ENCODE results near the gene ACTC1. TPM values are rescaled to one million over a fixed set of nuclear protein-coding genes. Genes with fewer than 3 reads are reported as not detected.

The ACTC1 gene
- total and polyA plus RNA-seq, 2 experiments from 2014 or later, result 26.2 to 35.9 TPM

DNA sequence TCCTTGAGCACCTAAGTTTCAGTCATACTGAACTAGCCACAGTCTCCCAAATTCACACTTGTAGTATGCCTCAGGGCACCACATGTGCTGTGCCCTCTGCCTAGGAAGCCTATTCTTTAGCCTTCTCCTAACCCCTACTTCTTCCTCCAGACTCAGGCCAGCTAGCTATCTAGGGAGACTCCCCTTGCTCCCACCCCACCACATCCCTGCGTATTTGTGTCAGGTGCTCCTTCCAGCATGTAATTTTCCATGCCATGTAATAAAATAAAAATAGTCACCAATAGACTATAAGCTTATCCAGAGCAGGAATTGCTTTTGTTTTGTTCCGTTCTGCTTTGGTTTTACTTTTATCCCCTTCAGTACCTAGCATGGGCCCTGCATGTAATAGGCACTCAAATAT, 25.6 kb downstream of the ACTC1 start:
- Mint-ChIP-seq H3K36me3 (ENCODE audit: low read depth) (no peaks in the 10 kb centered on the region), H3K9me3 (no peaks in the 10 kb centered on the region), H3K27me3 (ENCODE audit: insufficient read depth, low read depth, poor library complexity) (no peaks in the 10 kb centered on the region), H3K4me3 (no peak overlapping the region), H3K27ac (no peak overlapping the region), H3K4me1 (peaks cover 15% of the 10 kb centered on the region)
- Histone ChIP-seq H3K4me2 (no peak overlapping the region), H3K9me2 (ENCODE audit: insufficient read depth) (no peaks in the 10 kb centered on the region; the same call in 1 of the 2 replicates), H3K4me3 (no peak overlapping the region), H3K4me1 (ENCODE audit: insufficient read depth) (peaks cover 6% of the 10 kb centered on the region; the same call in 1 of the 2 replicates), H2AFZ (0 out of 2 replicates have a peak overlapping the region, but pooled peaks have one; percentile 38), H3K27ac (ENCODE audit: low read depth) (no peak overlapping the region), H3K27me3 (ENCODE audit: insufficient read depth) (no peaks in the 10 kb centered on the region), H3F3A (replicated peaks; ENCODE audit: low read depth) (no peaks in the 10 kb centered on the region), H3K36me3 (ENCODE audit: insufficient read depth) (no peaks in the 10 kb centered on the region), H4K20me1 (replicated peaks; ENCODE audit: insufficient read depth) (no peaks in the 10 kb centered on the region), H3K79me2 (replicated peaks; ENCODE audit: insufficient read depth) (no peaks in the 10 kb centered on the region)
- DNase-seq (ENCODE audit: low spot score) (no peak), ATAC-seq (no peak)
- TF ChIP-seq, protein P1, sequence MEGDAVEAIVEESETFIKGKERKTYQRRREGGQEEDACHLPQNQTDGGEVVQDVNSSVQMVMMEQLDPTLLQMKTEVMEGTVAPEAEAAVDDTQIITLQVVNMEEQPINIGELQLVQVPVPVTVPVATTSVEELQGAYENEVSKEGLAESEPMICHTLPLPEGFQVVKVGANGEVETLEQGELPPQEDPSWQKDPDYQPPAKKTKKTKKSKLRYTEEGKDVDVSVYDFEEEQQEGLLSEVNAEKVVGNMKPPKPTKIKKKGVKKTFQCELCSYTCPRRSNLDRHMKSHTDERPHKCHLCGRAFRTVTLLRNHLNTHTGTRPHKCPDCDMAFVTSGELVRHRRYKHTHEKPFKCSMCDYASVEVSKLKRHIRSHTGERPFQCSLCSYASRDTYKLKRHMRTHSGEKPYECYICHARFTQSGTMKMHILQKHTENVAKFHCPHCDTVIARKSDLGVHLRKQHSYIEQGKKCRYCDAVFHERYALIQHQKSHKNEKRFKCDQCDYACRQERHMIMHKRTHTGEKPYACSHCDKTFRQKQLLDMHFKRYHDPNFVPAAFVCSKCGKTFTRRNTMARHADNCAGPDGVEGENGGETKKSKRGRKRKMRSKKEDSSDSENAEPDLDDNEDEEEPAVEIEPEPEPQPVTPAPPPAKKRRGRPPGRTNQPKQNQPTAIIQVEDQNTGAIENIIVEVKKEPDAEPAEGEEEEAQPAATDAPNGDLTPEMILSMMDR (conservative IDR thresholded peaks at IDR 0.05; ENCODE audit: low read depth in 2 of 2), result no peak

DNA sequence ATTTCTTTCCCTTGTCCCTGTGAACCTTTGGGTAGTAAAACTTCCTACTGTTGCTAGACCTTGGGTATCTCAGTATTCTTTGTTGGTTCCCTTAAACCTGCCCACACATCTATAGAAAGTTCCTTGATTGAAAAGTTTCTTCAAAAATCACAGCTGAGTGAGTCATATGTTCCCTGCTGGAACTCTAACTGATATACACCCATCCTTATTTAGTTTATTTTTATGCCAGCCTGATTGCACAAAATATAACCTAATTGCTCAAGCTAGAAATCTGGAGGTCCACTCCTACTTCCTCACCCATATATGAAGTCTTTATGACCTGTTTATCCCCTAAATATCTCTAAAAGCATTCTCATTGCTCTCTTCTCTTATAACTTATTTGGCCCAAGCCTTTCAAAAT, 26.8 kb downstream of the ACTC1 start:
- no peaks in the 10 kb centered on the region for H3K36me3 ChIP-seq (ENCODE audit: insufficient read depth)
- Mint-ChIP-seq H3K36me3 (ENCODE audit: low read depth) (no peaks in the 10 kb centered on the region), H3K27ac (no peak overlapping the region), H3K4me1 (peaks cover 10% of the 10 kb centered on the region), H3K4me3 (no peak overlapping the region), H3K9me3 (no peaks in the 10 kb centered on the region), H3K27me3 (ENCODE audit: insufficient read depth, low read depth, poor library complexity) (no peaks in the 10 kb centered on the region)
- TF ChIP-seq, protein P2, sequence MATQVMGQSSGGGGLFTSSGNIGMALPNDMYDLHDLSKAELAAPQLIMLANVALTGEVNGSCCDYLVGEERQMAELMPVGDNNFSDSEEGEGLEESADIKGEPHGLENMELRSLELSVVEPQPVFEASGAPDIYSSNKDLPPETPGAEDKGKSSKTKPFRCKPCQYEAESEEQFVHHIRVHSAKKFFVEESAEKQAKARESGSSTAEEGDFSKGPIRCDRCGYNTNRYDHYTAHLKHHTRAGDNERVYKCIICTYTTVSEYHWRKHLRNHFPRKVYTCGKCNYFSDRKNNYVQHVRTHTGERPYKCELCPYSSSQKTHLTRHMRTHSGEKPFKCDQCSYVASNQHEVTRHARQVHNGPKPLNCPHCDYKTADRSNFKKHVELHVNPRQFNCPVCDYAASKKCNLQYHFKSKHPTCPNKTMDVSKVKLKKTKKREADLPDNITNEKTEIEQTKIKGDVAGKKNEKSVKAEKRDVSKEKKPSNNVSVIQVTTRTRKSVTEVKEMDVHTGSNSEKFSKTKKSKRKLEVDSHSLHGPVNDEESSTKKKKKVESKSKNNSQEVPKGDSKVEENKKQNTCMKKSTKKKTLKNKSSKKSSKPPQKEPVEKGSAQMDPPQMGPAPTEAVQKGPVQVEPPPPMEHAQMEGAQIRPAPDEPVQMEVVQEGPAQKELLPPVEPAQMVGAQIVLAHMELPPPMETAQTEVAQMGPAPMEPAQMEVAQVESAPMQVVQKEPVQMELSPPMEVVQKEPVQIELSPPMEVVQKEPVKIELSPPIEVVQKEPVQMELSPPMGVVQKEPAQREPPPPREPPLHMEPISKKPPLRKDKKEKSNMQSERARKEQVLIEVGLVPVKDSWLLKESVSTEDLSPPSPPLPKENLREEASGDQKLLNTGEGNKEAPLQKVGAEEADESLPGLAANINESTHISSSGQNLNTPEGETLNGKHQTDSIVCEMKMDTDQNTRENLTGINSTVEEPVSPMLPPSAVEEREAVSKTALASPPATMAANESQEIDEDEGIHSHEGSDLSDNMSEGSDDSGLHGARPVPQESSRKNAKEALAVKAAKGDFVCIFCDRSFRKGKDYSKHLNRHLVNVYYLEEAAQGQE (IDR thresholded peaks at IDR 0.05; ENCODE audit: unreplicated experiment), result no peak
- TF ChIP-seq, protein P3, sequence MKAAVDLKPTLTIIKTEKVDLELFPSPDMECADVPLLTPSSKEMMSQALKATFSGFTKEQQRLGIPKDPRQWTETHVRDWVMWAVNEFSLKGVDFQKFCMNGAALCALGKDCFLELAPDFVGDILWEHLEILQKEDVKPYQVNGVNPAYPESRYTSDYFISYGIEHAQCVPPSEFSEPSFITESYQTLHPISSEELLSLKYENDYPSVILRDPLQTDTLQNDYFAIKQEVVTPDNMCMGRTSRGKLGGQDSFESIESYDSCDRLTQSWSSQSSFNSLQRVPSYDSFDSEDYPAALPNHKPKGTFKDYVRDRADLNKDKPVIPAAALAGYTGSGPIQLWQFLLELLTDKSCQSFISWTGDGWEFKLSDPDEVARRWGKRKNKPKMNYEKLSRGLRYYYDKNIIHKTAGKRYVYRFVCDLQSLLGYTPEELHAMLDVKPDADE (IDR thresholded peaks at IDR 0.05), result no peak
- no peaks in the 10 kb centered on the region for H3F3A ChIP-seq (replicated peaks; ENCODE audit: low read depth)
- no peak for ATAC-seq
- no peaks in the 10 kb centered on the region for H3K4me1 ChIP-seq (ENCODE audit: insufficient read depth)
- H2AFZ ChIP-seq, result no peak overlapping the region
- no peak overlapping the region for H3K4me3 ChIP-seq
- no peaks in the 10 kb centered on the region for H4K20me1 ChIP-seq (replicated peaks; ENCODE audit: insufficient read depth)
- no peaks in the 10 kb centered on the region; the same call in 1 of the 2 replicates for H3K9me2 ChIP-seq (ENCODE audit: insufficient read depth)
- no peak overlapping the region for H3K27ac ChIP-seq (ENCODE audit: low read depth)
- H3K79me2 ChIP-seq (replicated peaks; ENCODE audit: insufficient read depth), result no peaks in the 10 kb centered on the region
- H3K27me3 ChIP-seq (ENCODE audit: insufficient read depth), result no peaks in the 10 kb centered on the region
- H3K4me2 ChIP-seq, result no peak overlapping the region
- no peak for DNase-seq (ENCODE audit: low spot score)
